HepG2 (cell line): ENCODE measurements around the gene IRGQ. TPM values are rescaled to one million over a fixed set of nuclear protein-coding genes. Genes with fewer than 3 reads are reported as not detected.

Source experiments
- CEBPB ChIP-seq: IDR thresholded peaks from 2 replicates; pipeline ENCODE4 v1.6.1; 2011; ENCODE audit warnings: low read depth, low read length, improper control_type of control experiment, borderline replicate concordance
- ELF1 ChIP-seq: sonication (generic); formaldehyde crosslinking; IDR thresholded peaks from 2 replicates; pipeline ENCODE4 v1.4.0; 2020; ENCODE audit warnings: missing genetic modification reagents
- HIVEP1 ChIP-seq: sonication (generic); formaldehyde crosslinking; IDR thresholded peaks from 2 replicates; pipeline ENCODE4 v1.4.0; 2020; ENCODE audit warnings: mild to moderate bottlenecking, missing genetic modification reagents
- HNF4A ChIP-seq: sonication (generic); formaldehyde crosslinking; IDR thresholded peaks from 2 replicates; pipeline ENCODE4 v1.4.0; 2020; ENCODE audit warnings: missing genetic modification reagents
- HNF4G ChIP-seq, 2 experiments: sonication (generic) in 1 of 2; formaldehyde crosslinking in 1 of 2; IDR thresholded peaks; 2 replicates each; pipeline versions ENCODE4 v1.4.0 to v1.6.1; 2011 to 2020; ENCODE audit warnings: borderline replicate concordance in 2 of 2, low read depth in 2 of 2, mild to moderate bottlenecking in 2 of 2, low read length in 1 of 2, missing genetic modification reagents in 1 of 2, moderate library complexity in 1 of 2
- NR2C2 ChIP-seq: sonication (generic); formaldehyde crosslinking; IDR thresholded peaks from 2 replicates; pipeline ENCODE4 v1.4.0; 2020; ENCODE audit warnings: missing genetic modification reagents, mild to moderate bottlenecking, moderate library complexity, borderline replicate concordance
- NRL ChIP-seq: sonication (generic); formaldehyde crosslinking; IDR thresholded peaks from 2 replicates; pipeline ENCODE4 v1.5.0; 2020; ENCODE audit warnings: missing genetic modification reagents, mild to moderate bottlenecking, moderate library complexity, borderline replicate concordance
- PCBP1 ChIP-seq: fragments of 200-400 bp; formaldehyde crosslinking; IDR thresholded peaks from 2 replicates; pipeline ENCODE4 v1.6.1; 2017; ENCODE audit warnings: mild to moderate bottlenecking, low read depth, low read length, borderline replicate concordance
- POLR2G ChIP-seq: fragments of 200-400 bp; formaldehyde crosslinking; IDR thresholded peaks from 2 replicates; pipeline ENCODE4 v1.6.1; 2018; ENCODE audit warnings: mild to moderate bottlenecking, low read depth, low read length, moderate library complexity
- SMAD9 ChIP-seq: sonication (generic); formaldehyde crosslinking; IDR thresholded peaks from 2 replicates; pipeline ENCODE4 v1.5.1; 2020; ENCODE audit warnings: mild to moderate bottlenecking, missing genetic modification reagents
- XBP1 ChIP-seq: sonication (generic); formaldehyde crosslinking; IDR thresholded peaks from 2 replicates; pipeline ENCODE4 v1.5.0; 2020; ENCODE audit warnings: missing genetic modification reagents
- ZNF430 ChIP-seq: sonication (generic); formaldehyde crosslinking; IDR thresholded peaks from 2 replicates; pipeline ENCODE4 v1.9.0; 2021; ENCODE audit warnings: mild to moderate bottlenecking, missing genetic modification reagents
- ZNF605 ChIP-seq: sonication (generic); formaldehyde crosslinking; IDR thresholded peaks from 2 replicates; pipeline ENCODE4 v1.8.0; 2022; ENCODE audit warnings: mild to moderate bottlenecking, missing genetic modification reagents
- ZNF652 ChIP-seq: IDR thresholded peaks from 2 replicates; pipeline ENCODE4 v1.6.1; 2016; ENCODE audit warnings: low read depth, borderline replicate concordance
- ZNF746 ChIP-seq: sonication (generic); formaldehyde crosslinking; IDR thresholded peaks from 2 replicates; pipeline ENCODE4 v1.8.0; 2022; ENCODE audit warnings: mild to moderate bottlenecking, missing genetic modification reagents
- polyA plus RNA-seq, 8 experiments: library from polyadenylated mRNA; depleted of rRNA in 3 of 8; stranded (reverse) in 7 of 8; unstranded in 1 of 8; fragments of >200 nt; fragmentation: Illumina TruSeq in 4 of 8; extraction: Trizol in 4 of 8; gene quantifications; 2 replicates each; pipeline versions ENCODE4 v1.2.1 to v1.2.3, GENCODE V29; 2011 to 2016; ENCODE audit warnings: low read depth in 4 of 8, missing spikeins in 1 of 8, mixed read lengths in 1 of 8; ENCODE audit not compliant: insufficient read depth in 1 of 8
- total RNA-seq, 5 experiments: library from RNA; depleted of rRNA; stranded (reverse); fragments of >200 nt; fragmentation: Illumina TruSeq; extraction: Trizol; gene quantifications; 2 replicates each; pipeline ENCODE4 v1.2.3, GENCODE V29; 2016; ENCODE audit warnings: low read depth in 1 of 5
- TF ChIP-seq, protein P1 (sequence below): sonication (generic); formaldehyde crosslinking; IDR thresholded peaks from 2 replicates; pipeline ENCODE4 v1.4.0; 2020; ENCODE audit warnings: missing genetic modification reagents, borderline replicate concordance
- TF ChIP-seq, protein P2 (sequence below): sonication (generic); formaldehyde crosslinking; IDR thresholded peaks from 2 replicates; pipeline ENCODE4 v1.4.0; 2020; ENCODE audit warnings: mild to moderate bottlenecking, missing genetic modification reagents

Gene IRGQ
- total and polyA plus RNA-seq, 2 of the 13 experiments (the other 11 are each of a cell fraction or from before 2014, with no cell fraction given) = 11.6 to 12.4 TPM

DNA sequence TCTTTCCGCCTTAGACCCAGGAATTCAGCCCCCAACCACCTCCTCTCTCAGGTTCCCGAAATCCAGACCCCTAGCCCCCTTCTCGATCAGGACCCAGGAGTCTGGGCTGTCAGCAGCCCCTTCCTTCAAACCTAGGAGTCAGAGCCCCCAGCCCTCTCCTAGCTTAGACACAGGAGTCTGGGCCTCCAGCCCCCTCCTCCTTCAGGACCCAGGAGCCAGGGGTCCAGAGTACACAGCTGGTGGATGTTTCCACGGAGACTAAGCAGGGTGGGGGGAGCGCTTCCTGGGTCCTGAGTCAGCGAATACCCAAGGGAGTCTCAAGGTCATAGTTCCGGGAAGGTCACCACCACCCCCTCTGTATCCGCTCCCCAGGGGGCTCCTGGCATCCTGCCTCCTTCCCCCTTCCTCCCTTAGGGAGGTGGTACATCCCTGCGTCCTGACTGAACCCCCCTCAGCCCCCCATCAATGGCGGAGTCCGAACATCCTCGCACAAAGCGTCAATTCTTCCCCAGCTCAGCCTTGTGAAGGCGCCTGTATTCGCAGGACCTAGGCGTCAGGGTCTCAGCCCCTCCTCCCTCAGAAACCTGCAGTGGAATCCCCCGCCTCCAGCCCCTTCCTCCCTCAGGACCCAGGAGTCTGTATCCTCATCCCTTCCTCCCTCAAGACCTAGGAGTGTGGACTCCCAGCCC lies 39.1 kb upstream of the IRGQ start (continued):
- TF ChIP-seq, protein P1, sequence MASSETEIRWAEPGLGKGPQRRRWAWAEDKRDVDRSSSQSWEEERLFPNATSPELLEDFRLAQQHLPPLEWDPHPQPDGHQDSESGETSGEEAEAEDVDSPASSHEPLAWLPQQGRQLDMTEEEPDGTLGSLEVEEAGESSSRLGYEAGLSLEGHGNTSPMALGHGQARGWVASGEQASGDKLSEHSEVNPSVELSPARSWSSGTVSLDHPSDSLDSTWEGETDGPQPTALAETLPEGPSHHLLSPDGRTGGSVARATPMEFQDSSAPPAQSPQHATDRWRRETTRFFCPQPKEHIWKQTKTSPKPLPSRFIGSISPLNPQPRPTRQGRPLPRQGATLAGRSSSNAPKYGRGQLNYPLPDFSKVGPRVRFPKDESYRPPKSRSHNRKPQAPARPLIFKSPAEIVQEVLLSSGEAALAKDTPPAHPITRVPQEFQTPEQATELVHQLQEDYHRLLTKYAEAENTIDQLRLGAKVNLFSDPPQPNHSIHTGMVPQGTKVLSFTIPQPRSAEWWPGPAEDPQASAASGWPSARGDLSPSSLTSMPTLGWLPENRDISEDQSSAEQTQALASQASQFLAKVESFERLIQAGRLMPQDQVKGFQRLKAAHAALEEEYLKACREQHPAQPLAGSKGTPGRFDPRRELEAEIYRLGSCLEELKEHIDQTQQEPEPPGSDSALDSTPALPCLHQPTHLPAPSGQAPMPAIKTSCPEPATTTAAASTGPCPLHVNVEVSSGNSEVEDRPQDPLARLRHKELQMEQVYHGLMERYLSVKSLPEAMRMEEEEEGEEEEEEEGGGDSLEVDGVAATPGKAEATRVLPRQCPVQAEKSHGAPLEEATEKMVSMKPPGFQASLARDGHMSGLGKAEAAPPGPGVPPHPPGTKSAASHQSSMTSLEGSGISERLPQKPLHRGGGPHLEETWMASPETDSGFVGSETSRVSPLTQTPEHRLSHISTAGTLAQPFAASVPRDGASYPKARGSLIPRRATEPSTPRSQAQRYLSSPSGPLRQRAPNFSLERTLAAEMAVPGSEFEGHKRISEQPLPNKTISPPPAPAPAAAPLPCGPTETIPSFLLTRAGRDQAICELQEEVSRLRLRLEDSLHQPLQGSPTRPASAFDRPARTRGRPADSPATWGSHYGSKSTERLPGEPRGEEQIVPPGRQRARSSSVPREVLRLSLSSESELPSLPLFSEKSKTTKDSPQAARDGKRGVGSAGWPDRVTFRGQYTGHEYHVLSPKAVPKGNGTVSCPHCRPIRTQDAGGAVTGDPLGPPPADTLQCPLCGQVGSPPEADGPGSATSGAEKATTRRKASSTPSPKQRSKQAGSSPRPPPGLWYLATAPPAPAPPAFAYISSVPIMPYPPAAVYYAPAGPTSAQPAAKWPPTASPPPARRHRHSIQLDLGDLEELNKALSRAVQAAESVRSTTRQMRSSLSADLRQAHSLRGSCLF (CRISPR knock-in tag) = no peak
- TF ChIP-seq SMAD9 (CRISPR knock-in tag) = no peak
- no peak for TF ChIP-seq HIVEP1 (CRISPR knock-in tag)
- TF ChIP-seq, protein P2, sequence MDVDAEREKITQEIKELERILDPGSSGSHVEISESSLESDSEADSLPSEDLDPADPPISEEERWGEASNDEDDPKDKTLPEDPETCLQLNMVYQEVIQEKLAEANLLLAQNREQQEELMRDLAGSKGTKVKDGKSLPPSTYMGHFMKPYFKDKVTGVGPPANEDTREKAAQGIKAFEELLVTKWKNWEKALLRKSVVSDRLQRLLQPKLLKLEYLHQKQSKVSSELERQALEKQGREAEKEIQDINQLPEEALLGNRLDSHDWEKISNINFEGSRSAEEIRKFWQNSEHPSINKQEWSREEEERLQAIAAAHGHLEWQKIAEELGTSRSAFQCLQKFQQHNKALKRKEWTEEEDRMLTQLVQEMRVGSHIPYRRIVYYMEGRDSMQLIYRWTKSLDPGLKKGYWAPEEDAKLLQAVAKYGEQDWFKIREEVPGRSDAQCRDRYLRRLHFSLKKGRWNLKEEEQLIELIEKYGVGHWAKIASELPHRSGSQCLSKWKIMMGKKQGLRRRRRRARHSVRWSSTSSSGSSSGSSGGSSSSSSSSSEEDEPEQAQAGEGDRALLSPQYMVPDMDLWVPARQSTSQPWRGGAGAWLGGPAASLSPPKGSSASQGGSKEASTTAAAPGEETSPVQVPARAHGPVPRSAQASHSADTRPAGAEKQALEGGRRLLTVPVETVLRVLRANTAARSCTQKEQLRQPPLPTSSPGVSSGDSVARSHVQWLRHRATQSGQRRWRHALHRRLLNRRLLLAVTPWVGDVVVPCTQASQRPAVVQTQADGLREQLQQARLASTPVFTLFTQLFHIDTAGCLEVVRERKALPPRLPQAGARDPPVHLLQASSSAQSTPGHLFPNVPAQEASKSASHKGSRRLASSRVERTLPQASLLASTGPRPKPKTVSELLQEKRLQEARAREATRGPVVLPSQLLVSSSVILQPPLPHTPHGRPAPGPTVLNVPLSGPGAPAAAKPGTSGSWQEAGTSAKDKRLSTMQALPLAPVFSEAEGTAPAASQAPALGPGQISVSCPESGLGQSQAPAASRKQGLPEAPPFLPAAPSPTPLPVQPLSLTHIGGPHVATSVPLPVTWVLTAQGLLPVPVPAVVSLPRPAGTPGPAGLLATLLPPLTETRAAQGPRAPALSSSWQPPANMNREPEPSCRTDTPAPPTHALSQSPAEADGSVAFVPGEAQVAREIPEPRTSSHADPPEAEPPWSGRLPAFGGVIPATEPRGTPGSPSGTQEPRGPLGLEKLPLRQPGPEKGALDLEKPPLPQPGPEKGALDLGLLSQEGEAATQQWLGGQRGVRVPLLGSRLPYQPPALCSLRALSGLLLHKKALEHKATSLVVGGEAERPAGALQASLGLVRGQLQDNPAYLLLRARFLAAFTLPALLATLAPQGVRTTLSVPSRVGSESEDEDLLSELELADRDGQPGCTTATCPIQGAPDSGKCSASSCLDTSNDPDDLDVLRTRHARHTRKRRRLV (CRISPR knock-in tag) = no peak
- TF ChIP-seq PCBP1 = peak; percentile 29; the same call in 1 of the 2 replicates
- TF ChIP-seq ZNF430 (CRISPR knock-in tag) = peak; percentile 66; the same call in 1 of the 2 replicates
- TF ChIP-seq ZNF652 (CRISPR knock-in tag) = no peak
- TF ChIP-seq ELF1 (CRISPR knock-in tag) = peak; percentile 62
- TF ChIP-seq XBP1 = no peak
- TF ChIP-seq NR2C2 (CRISPR knock-in tag) = peak; percentile 53
- TF ChIP-seq ZNF746 (CRISPR knock-in tag) = no peak
- peak; percentile 80 for TF ChIP-seq ZNF605 (CRISPR knock-in tag)
- TF ChIP-seq CEBPB = no peak
- TF ChIP-seq NRL (CRISPR knock-in tag) = no peak; the same call in 1 of the 2 replicates
- TF ChIP-seq POLR2G = peak; percentile 80
- TF ChIP-seq HNF4G (IDR thresholded peaks at IDR 0.05; ENCODE audit: borderline replicate concordance, low read depth, low read length) = peak; percentile 85
- TF ChIP-seq HNF4G (CRISPR knock-in tag; IDR thresholded peaks at IDR 0.05; ENCODE audit: borderline replicate concordance, low read depth) = peak; percentile 70; the same call in 1 of the 2 replicates
- TF ChIP-seq HNF4A (CRISPR knock-in tag) = peak; percentile 91
